GM12874 (cell line): ENCODE data around the gene CCDC192.

Experiments
- TF ChIP-seq, protein P1 (sequence below): IDR thresholded peaks from 2 replicates; pipeline ENCODE4 v1.5.1; 2011; ENCODE audit warnings: low read depth, mild to moderate bottlenecking, control low read depth, low read length, moderate library complexity; ENCODE audit not compliant: insufficient read depth

Gene CCDC192

DNA sequence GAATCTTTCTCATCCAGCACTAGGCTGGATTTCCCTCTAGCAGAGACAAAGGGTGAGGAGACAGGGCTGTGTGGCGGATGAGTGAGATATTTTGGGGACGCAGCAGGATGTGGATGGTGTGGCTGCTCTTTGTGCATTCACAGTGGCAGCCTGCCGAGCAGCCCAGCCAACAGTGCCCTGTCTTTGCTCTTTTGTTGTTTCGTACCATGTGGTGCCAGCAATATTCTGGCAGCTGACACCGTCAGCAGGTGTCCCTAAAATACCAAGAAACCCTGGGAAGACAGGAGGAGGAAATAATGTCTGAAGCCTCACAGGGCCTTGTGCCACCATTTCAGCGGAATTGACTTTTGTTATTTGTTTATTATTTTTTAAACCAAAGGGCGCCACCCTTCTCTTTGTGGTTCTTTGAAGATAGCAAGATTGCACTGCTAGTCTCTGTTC lies 141.4 kb downstream of the CCDC192 start:
- TF ChIP-seq, protein P1, sequence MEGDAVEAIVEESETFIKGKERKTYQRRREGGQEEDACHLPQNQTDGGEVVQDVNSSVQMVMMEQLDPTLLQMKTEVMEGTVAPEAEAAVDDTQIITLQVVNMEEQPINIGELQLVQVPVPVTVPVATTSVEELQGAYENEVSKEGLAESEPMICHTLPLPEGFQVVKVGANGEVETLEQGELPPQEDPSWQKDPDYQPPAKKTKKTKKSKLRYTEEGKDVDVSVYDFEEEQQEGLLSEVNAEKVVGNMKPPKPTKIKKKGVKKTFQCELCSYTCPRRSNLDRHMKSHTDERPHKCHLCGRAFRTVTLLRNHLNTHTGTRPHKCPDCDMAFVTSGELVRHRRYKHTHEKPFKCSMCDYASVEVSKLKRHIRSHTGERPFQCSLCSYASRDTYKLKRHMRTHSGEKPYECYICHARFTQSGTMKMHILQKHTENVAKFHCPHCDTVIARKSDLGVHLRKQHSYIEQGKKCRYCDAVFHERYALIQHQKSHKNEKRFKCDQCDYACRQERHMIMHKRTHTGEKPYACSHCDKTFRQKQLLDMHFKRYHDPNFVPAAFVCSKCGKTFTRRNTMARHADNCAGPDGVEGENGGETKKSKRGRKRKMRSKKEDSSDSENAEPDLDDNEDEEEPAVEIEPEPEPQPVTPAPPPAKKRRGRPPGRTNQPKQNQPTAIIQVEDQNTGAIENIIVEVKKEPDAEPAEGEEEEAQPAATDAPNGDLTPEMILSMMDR: no peak

- TF ChIP-seq, protein P1: no peak
Observed at GRCh38 chr5:127846884-127847283, 143.7 kb downstream of the CCDC192 start.

DNA sequence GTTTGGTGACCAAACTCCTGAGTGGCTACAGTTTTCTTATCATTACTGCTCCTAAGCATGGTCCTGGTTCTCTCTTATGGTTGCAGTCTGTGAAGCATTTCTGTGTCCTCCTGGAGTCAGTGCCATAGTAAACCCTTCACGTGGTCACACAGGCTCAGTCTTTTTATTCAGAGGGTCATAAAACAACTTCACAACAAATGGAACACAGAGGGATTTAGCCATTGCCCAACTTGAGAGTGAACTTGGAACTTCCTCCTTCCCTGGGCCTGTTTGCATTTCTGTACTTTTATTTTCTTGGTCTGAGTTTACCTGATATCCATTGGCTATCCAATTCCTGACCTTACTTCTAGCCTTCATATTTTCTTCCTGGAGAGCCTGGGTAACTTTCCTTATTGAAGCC lies 144.9 kb downstream of the CCDC192 start:
- TF ChIP-seq, protein P1: no peak

- TF ChIP-seq, protein P1: no peak
Observed at GRCh38 chr5:127849408-127849807, 146.2 kb downstream of the CCDC192 start.

GRCh38 chr5:127849891-127850290 lies 146.7 kb downstream of the CCDC192 start:
- TF ChIP-seq, protein P1: no peak

DNA sequence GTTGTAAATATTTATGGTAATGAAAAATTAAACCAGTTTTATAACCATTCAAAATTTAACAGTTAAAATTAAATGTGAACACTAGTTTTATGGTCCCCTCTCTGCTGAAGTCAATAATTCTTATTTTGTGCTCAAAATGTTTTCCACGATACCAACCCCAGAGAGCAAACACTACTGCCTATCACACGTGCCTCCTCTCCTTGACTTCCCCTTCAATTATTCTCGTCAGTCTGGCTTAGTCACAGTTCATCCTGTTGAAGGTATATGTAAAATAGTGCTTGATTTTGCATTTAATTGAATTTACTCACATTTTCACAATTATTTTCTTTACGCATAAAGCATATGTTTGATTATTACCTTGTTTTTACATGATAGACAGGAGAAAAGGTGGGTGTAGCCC lies 148.8 kb downstream of the CCDC192 start:
- TF ChIP-seq, protein P1: no peak

- TF ChIP-seq, protein P1: no peak
Observed at GRCh38 chr5:127854520-127854919, 151.3 kb downstream of the CCDC192 start.

DNA sequence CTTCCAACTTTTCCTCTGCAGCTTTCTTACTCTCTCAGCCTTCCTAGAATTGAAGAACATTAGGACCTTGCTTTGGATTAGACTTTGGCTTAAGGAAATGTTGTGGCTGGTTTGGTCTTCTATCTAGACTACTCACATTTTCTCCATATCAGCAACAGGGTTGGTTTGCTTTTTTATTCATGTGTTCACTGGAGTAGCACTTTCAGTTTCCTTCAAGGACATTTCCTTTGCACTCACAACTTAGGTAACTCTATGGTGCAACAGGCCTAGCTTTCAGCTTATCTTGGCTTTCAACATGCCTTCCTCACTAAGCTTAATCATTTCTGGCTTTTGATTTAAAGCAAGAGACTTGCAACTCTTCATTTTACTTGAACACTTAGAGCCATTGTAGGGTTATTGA lies 153.1 kb downstream of the CCDC192 start:
- TF ChIP-seq, protein P1: no peak
